ENCODE measurements around the gene MFAP5. TPM values are rescaled to one million over a fixed set of nuclear protein-coding genes. Genes with fewer than 3 reads are reported as not detected.

The MFAP5 gene
- total RNA-seq, 1 experiment from 2014 or later: 0.96 TPM

GRCh38 chr12:8698132-8698851 lies 35.7 kb upstream of the MFAP5 start (continued):
- TF ChIP-seq ZNF281 (CRISPR knock-in tag; IDR thresholded peaks at IDR 0.05): peak; percentile 25; the same call in 1 of the 2 replicates
- peak; percentile 45; the same call in 1 of the 2 replicates for TF ChIP-seq CBFB (CRISPR knock-in tag; IDR thresholded peaks at IDR 0.05; ENCODE audit: low read depth)
- TF ChIP-seq CTCF (IDR thresholded peaks at IDR 0.05): no peak
- TF ChIP-seq JUN (CRISPR knock-in tag; IDR thresholded peaks at IDR 0.05): 0 out of 2 replicates have a peak, but pooled peaks have one; percentile 51
- no peak for TF ChIP-seq CREM (CRISPR knock-in tag; IDR thresholded peaks at IDR 0.05)
- no peak for TF ChIP-seq CREB1 (CRISPR knock-in tag; IDR thresholded peaks at IDR 0.05)
- TF ChIP-seq, protein P1, sequence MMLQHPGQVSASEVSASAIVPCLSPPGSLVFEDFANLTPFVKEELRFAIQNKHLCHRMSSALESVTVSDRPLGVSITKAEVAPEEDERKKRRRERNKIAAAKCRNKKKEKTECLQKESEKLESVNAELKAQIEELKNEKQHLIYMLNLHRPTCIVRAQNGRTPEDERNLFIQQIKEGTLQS (CRISPR knock-in tag; conservative IDR thresholded peaks at IDR 0.05): no peak
- 0 out of 2 replicates have a peak, but pooled peaks have one; percentile 31 for TF ChIP-seq ZNF416 (CRISPR knock-in tag; IDR thresholded peaks at IDR 0.05)
- no peak for TF ChIP-seq ZNF671 (CRISPR knock-in tag; IDR thresholded peaks at IDR 0.05)
- TF ChIP-seq USF1 (CRISPR knock-in tag; IDR thresholded peaks at IDR 0.05): peak; percentile 87
- TF ChIP-seq, protein P2, sequence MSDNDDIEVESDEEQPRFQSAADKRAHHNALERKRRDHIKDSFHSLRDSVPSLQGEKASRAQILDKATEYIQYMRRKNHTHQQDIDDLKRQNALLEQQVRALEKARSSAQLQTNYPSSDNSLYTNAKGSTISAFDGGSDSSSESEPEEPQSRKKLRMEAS (CRISPR knock-in tag; IDR thresholded peaks at IDR 0.05): peak; percentile 30; the same call in 1 of the 2 replicates

GRCh38 chr12:8697476-8698131 lies 35.0 kb upstream of the MFAP5 start, which contains the start of gene RIMKLB:
Gene RIMKLB (plus strand): TSS chr12:8697991. CDS start chr12:8713867, 15,876 bp downstream.
- DNase-seq (ENCODE audit: low spot score): peak; percentile 71
- ChIA-PET POLR2A (interaction anchor here (0.7 to 1.9 kb wide), 6 partner anchors 10 to 216 kb away, joined by 3 to 8 read pairs (median 3); partner anchors contain the start of gene A2ML1), CTCF (interaction anchor here (0.5 to 1.8 kb wide), 6 partner anchors 16 to 586 kb away, joined by 3 to 12 read pairs (median 4); no protein-coding TSS in a partner anchor)
- Mint-ChIP-seq H3K36me3 (peaks cover 14% of the 10 kb centered on the region), H3K4me3 (peak within 1 kb of the TSS; percentile 79), H3K9me3 (no peaks in the 10 kb centered on the region), H3K4me1 (peaks cover 57% of the 10 kb centered on the region), H3K27ac (peak within 1 kb of the TSS; percentile 95), H3K27me3 (ENCODE audit: low read depth) (no peaks in the 10 kb centered on the region)
- TF ChIP-seq FOXK1 (CRISPR knock-in tag; IDR thresholded peaks at IDR 0.05) (0 out of 2 replicates have a peak, but pooled peaks have one; percentile 21), JUN (CRISPR knock-in tag; IDR thresholded peaks at IDR 0.05) (no peak), USF1 (CRISPR knock-in tag; IDR thresholded peaks at IDR 0.05) (0 out of 2 replicates have a peak, but pooled peaks have one; percentile 2), HMGXB4 (CRISPR knock-in tag; IDR thresholded peaks at IDR 0.05) (0 out of 2 replicates have a peak, but pooled peaks have one; percentile 36), MXD4 (CRISPR knock-in tag; IDR thresholded peaks at IDR 0.05; ENCODE audit: borderline replicate concordance) (no peak), E2F5 (CRISPR knock-in tag; IDR thresholded peaks at IDR 0.05) (0 out of 2 replicates have a peak, but pooled peaks have one; percentile 46), FOXP1 (CRISPR knock-in tag; IDR thresholded peaks at IDR 0.05; ENCODE audit: borderline replicate concordance) (0 out of 2 replicates have a peak, but pooled peaks have one; percentile 35), SP1 (CRISPR knock-in tag; conservative IDR thresholded peaks at IDR 0.05) (peak; percentile 66)
- TF ChIP-seq, protein P3, sequence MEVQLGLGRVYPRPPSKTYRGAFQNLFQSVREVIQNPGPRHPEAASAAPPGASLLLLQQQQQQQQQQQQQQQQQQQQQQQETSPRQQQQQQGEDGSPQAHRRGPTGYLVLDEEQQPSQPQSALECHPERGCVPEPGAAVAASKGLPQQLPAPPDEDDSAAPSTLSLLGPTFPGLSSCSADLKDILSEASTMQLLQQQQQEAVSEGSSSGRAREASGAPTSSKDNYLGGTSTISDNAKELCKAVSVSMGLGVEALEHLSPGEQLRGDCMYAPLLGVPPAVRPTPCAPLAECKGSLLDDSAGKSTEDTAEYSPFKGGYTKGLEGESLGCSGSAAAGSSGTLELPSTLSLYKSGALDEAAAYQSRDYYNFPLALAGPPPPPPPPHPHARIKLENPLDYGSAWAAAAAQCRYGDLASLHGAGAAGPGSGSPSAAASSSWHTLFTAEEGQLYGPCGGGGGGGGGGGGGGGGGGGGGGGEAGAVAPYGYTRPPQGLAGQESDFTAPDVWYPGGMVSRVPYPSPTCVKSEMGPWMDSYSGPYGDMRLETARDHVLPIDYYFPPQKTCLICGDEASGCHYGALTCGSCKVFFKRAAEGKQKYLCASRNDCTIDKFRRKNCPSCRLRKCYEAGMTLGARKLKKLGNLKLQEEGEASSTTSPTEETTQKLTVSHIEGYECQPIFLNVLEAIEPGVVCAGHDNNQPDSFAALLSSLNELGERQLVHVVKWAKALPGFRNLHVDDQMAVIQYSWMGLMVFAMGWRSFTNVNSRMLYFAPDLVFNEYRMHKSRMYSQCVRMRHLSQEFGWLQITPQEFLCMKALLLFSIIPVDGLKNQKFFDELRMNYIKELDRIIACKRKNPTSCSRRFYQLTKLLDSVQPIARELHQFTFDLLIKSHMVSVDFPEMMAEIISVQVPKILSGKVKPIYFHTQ (CRISPR knock-in tag; IDR thresholded peaks at IDR 0.05): no peak
- TF ChIP-seq, protein P4, sequence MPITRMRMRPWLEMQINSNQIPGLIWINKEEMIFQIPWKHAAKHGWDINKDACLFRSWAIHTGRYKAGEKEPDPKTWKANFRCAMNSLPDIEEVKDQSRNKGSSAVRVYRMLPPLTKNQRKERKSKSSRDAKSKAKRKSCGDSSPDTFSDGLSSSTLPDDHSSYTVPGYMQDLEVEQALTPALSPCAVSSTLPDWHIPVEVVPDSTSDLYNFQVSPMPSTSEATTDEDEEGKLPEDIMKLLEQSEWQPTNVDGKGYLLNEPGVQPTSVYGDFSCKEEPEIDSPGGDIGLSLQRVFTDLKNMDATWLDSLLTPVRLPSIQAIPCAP (CRISPR knock-in tag; IDR thresholded peaks at IDR 0.05): no peak
- ATAC-seq: peak; percentile 81

Measured in WTC11 (cell line).